22Rv1 (cell line): Measurements from ENCODE around the gene PIGM.

Experiments used
- H3K27ac ChIP-seq: fragments of 450-650 bp; 2 replicates; pipeline ENCODE4 v1.5.1; 2017
- CTCF ChIP-seq: fragments of 450-650 bp; IDR thresholded peaks from 2 replicates; pipeline ENCODE4 v1.5.1; 2017; ENCODE audit warnings: mild to moderate bottlenecking
- ZFX ChIP-seq: fragments of 450-650 bp; IDR thresholded peaks from 2 replicates; pipeline ENCODE4 v1.6.1; 2017; ENCODE audit warnings: antibody characterized with exemption, borderline replicate concordance

PIGM gene

GRCh38 chr1:160064746-160065145, 33.0 kb upstream of the PIGM start:
- H3K27ac ChIP-seq = no peak overlapping the region
- TF ChIP-seq ZFX (no peak), CTCF (no peak)

GRCh38 chr1:160064164-160064563, 32.4 kb upstream of the PIGM start:
- TF ChIP-seq CTCF (no peak), ZFX (no peak)
- H3K27ac ChIP-seq = no peak overlapping the region

GRCh38 chr1:160063176-160063575, 31.4 kb upstream of the PIGM start:
- TF ChIP-seq CTCF (no peak), ZFX (no peak)
- no peak overlapping the region for H3K27ac ChIP-seq

GRCh38 chr1:160062230-160062532, 30.4 kb upstream of the PIGM start:
- TF ChIP-seq CTCF = no peak
- no peak for TF ChIP-seq ZFX

DNA sequence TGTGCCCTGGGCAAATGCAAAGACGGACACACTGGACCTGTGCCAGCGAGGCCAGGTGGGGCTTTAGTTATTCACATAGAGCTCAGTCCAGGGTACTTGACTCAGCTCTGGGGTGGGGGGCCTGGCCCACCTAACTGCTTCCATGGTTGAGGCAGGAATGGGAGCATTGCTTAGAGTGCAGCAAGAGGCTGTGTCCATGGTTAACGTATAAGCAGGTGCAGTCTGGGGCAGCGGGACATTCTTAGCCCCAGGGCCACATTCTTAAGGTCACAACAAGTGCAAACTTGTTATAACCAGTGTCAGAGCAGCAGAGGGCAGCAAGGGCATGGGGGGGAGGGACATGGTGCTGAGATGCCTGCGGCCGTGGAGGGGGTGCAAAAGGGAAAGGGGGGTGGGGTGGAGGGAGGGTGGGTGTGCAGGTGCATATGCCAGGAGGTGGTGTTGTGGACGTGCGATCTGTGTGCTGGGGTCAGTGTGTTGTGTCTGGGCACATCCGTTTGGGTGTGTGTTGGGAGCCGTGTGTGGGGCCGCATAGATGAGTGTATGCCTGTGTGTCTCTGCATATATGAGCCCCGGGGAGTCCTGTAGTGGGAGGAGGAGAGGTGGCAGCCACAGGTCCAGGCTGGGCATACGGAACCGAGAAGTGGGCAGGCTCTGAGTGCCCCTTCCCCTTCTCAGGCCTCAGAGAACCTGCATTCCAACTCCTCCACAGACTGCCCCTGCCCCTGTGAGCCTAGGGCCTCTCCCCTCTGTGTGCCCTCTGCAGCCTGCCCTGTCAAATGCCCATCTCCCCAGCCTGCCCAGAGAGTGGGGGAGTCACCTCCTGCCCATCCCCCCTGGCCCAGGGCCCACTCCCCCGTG, 29.8 kb upstream of the PIGM start:
- 0 out of 2 replicates have a peak, but pooled peaks have one; percentile 5 for TF ChIP-seq CTCF
- TF ChIP-seq ZFX = no peak
- no peak overlapping the region for H3K27ac ChIP-seq

More at GRCh38 chr1:160062230-160062532, 30.4 kb upstream of the PIGM start:
- H3K27ac ChIP-seq = no peak overlapping the region

DNA sequence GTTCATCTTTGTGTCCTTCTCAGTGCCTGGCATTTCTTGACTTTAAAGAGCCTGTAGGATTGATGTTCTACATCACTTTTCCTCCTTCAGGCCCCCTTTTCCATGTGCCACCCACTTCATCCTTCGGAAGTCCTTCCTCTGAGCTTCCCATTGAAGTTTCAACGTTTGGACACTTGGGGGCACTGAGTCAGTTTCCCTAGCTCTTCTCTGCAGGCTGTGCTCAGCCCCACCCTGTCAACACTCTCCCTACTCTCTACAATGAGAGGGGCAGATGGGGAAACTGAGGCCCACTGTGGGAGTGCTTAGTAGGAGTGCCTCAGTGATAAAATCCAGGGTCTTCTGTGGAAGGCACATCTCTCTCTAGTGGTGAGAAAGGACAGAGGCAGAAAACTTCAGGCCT, 26.3 kb upstream of the PIGM start:
- TF ChIP-seq ZFX = no peak
- TF ChIP-seq CTCF = peak; percentile 55

GRCh38 chr1:160056648-160057169, 24.9 kb upstream of the PIGM start:
- TF ChIP-seq CTCF (no peak), ZFX (no peak)
- no peak overlapping the region for H3K27ac ChIP-seq

More for the DNA sequence above, 26.3 kb upstream of the PIGM start:
- H3K27ac ChIP-seq = no peak overlapping the region
